Breast epithelium (tissue), 4 donors: ENCODE data around the gene TIAM1. TPM values are rescaled to one million over a fixed set of nuclear protein-coding genes. Genes with fewer than 3 reads are reported as not detected.
A peak's percentile ranks its signal among the peaks of the same experiment; 100 is the strongest.

Experiments used
- DNase-seq, 2 donors: peaks; one replicate each; pipeline ENCODE4 v3.0.0-alpha.2; 2019; ENCODE audit warnings: low spot score in 2 of 2
- H3K27ac ChIP-seq, 2 donors: fragments of 200-600 bp; sonication (generic) in 1 of 2; one replicate each; pipeline ENCODE4 v1.5.1; 2016 to 2019; ENCODE audit warnings: mild to moderate bottlenecking in 1 of 2
- H3K27me3 ChIP-seq, 2 donors: fragments of 200-600 bp; sonication (generic) in 1 of 2; one replicate each; pipeline versions ENCODE4 v1.5.1 to v1.6.0; 2017 to 2019; ENCODE audit warnings: control low read depth in 1 of 2, mild to moderate bottlenecking in 1 of 2
- H3K36me3 ChIP-seq: fragments of 200-600 bp; one replicate; pipeline ENCODE4 v1.5.1; 2019
- H3K4me1 ChIP-seq, 2 donors: fragments of 200-600 bp; sonication (generic); one replicate each; pipeline ENCODE4 v1.5.1; 2016 to 2019; ENCODE audit warnings: control low read depth in 1 of 2
- H3K4me3 ChIP-seq, 3 donors: fragments of 200-600 bp; sonication (generic); 1 replicate in 2 of 3; 2 replicates in 1 of 3; pipeline ENCODE4 v1.5.1; 2016 to 2019; ENCODE audit warnings: mild to moderate bottlenecking in 3 of 3, moderate library complexity in 2 of 3
- H3K9me3 ChIP-seq, 2 donors: fragments of 200-600 bp; sonication (generic) in 1 of 2; one replicate each; pipeline ENCODE4 v1.5.1; 2016 to 2019; ENCODE audit warnings: control low read depth in 1 of 2
- POLR2A ChIP-seq: fragments of 450-650 bp; IDR thresholded peaks from one replicate; pipeline ENCODE4 v1.6.1; 2016; ENCODE audit warnings: antibody characterized with exemption, mild to moderate bottlenecking, moderate library complexity
- POLR2AphosphoS5 ChIP-seq, 3 donors: sonication (generic); formaldehyde crosslinking; IDR thresholded peaks; one replicate each; pipeline ENCODE4 v1.6.1; 2017; ENCODE audit warnings: antibody characterized with exemption in 3 of 3
- intact Hi-C: fragments of 100-400 bp; cut with DNase I; formaldehyde crosslinking; loops from one replicate; pipeline ENCODE4 v1.15.1; 2023; ENCODE audit warnings: low total_unique reads
- total RNA-seq, 3 donors: library from RNA; depleted of rRNA; stranded (reverse); fragments of >200 nt; gene quantifications; one replicate each; pipeline ENCODE4 v1.1.0, GENCODE V29; 2016
- TF ChIP-seq, protein P1 (sequence below), 3 donors: fragments of 450-650 bp; IDR thresholded peaks; one replicate each; pipeline ENCODE4 v1.5.1; 2016 to 2017; ENCODE audit warnings: antibody characterized with exemption in 3 of 3, mild to moderate bottlenecking in 3 of 3, moderate library complexity in 3 of 3

TIAM1 gene
- total RNA-seq, 3 donors from 2014 or later, result 10.6 to 17.7 (median 11.8) TPM

DNA sequence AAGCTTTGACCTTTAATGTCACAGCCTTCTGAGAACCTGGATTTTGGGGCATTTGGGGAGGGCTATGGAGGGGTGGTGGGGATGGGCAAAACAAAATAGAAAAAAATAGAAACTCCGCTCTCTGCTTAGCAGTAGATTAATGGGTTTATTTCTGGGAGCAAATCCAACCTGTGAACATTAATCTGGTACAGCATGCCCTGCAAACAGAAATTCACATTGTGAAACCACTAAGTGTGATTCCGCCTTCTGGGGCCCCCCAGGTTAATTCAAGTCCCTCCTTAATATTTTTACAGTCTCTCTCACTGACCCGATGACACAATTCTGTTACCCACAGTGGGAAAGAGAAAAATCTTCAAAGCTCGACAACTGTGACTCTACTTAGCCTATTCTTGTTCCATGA, 76.4 kb downstream of the TIAM1 start:
- Histone ChIP-seq H3K27ac (no peak overlapping the region), H3K4me3 (no peak overlapping the region), H3K4me1 (no peaks in the 10 kb centered on the region), H3K27me3 (no peaks in the 10 kb centered on the region), H3K36me3 (no peaks in the 10 kb centered on the region), H3K9me3 (no peaks in the 10 kb centered on the region)
- DNase-seq, result no peak
- no peak for TF ChIP-seq POLR2A
- TF ChIP-seq, protein P1, sequence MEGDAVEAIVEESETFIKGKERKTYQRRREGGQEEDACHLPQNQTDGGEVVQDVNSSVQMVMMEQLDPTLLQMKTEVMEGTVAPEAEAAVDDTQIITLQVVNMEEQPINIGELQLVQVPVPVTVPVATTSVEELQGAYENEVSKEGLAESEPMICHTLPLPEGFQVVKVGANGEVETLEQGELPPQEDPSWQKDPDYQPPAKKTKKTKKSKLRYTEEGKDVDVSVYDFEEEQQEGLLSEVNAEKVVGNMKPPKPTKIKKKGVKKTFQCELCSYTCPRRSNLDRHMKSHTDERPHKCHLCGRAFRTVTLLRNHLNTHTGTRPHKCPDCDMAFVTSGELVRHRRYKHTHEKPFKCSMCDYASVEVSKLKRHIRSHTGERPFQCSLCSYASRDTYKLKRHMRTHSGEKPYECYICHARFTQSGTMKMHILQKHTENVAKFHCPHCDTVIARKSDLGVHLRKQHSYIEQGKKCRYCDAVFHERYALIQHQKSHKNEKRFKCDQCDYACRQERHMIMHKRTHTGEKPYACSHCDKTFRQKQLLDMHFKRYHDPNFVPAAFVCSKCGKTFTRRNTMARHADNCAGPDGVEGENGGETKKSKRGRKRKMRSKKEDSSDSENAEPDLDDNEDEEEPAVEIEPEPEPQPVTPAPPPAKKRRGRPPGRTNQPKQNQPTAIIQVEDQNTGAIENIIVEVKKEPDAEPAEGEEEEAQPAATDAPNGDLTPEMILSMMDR (IDR thresholded peaks at IDR 0.05), result no peak
- no peak for TF ChIP-seq POLR2AphosphoS5 (IDR thresholded peaks at IDR 0.05)
- intact Hi-C loops, result no loop called here

DNA sequence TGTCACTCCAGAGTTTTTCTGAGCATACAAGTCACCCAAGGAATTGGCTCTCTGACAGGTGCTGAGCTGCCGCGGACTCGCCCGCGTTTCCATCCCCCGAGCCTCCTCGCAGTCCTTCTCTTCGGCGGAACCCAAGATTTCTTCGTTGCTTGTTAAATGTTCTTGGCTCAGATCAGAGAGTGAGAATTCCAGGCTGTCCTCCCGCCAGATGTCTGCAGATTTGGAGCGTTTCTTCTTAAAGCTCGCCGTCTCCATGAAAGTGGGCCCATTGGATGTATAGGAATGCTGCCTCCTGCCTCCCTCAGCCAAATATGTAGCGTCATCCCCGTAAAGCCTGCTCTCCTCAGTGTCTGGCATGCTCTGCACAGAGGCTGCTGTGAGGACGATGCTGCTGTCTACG, 77.8 kb downstream of the TIAM1 start:
- Histone ChIP-seq H3K4me3 (peak overlapping the region in 1 of 3 donors; percentile 5), H3K27ac (no peak overlapping the region), H3K27me3 (no peaks in the 10 kb centered on the region), H3K36me3 (no peaks in the 10 kb centered on the region), H3K9me3 (no peaks in the 10 kb centered on the region), H3K4me1 (no peaks in the 10 kb centered on the region)
- intact Hi-C loops, result no loop called here
- no peak for DNase-seq
- TF ChIP-seq POLR2AphosphoS5 (IDR thresholded peaks at IDR 0.05), result no peak

DNA sequence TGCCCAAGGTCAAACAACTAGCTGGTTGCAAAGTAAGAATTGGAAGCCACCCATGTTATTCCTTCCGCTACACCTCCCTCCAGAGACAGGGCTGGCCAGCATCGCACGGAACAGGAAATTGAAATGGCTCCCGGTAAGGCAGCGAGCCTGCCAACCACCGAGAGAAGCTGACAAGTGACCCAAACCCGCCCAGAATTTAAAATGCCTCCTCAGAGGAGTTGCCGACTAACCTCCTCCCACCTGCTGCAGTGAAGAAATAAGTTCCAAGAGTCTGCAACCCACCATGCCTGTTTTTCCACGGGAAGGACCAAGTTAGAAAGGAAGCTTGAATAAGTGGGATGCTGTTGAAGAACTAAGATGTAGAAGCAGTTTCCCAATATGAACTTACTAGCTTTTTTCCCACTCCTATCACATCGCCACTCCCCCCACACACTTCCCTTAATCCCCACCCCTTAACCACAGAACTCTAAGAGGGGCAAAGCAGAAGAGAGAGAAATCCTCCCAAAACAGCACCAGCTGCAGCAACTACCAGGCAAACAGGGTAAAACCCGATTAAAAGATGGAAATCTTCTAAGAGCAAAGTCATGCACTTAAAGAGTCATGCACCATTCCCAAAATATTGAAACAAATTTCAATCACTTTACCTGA, 78.6 kb downstream of the TIAM1 start:
- Histone ChIP-seq H3K4me1 (no peaks in the 10 kb centered on the region), H3K36me3 (no peaks in the 10 kb centered on the region), H3K9me3 (no peaks in the 10 kb centered on the region), H3K27me3 (no peaks in the 10 kb centered on the region), H3K4me3 (peak overlapping the region in 1 of 3 donors; percentile 41), H3K27ac (no peak overlapping the region)
- no peak for DNase-seq
- intact Hi-C loops, result no loop called here
- TF ChIP-seq, protein P1 (IDR thresholded peaks at IDR 0.05), result no peak
- TF ChIP-seq POLR2AphosphoS5 (IDR thresholded peaks at IDR 0.05) (no peak), POLR2A (no peak)

DNA sequence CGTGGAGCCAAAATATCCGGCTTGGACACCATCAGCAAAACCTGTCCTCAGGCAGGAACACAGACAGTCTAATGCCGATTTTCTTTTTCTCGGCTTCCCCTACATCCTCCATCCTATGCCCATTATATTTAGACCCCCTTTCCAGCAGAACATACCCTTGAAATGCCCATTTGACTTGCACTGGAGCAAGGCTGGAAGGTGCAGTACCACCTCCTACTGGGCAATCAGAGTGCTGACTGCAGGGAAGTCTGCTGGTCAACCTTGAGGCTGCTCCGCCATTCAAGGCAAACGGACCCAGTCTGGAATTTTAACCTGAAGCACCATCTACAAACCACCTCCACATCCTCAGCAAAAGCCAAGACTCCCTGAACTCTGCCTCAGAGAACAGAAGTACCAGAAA, 79.5 kb downstream of the TIAM1 start:
- no peak overlapping the region for H3K27ac ChIP-seq
- intact Hi-C loops, result loop anchor here (5.0 kb wide), 1 partner anchor 1022 kb away; no protein-coding TSS in a partner anchor
- no peaks in the 10 kb centered on the region for H3K36me3 ChIP-seq
- H3K27me3 ChIP-seq, result no peaks in the 10 kb centered on the region
- no peaks in the 10 kb centered on the region for H3K4me1 ChIP-seq
- no peak overlapping the region for H3K4me3 ChIP-seq
- TF ChIP-seq POLR2AphosphoS5 (IDR thresholded peaks at IDR 0.05) (no peak), POLR2A (no peak)
- TF ChIP-seq, protein P1 (IDR thresholded peaks at IDR 0.05), result no peak
- DNase-seq, result no peak
- H3K9me3 ChIP-seq, result no peaks in the 10 kb centered on the region

DNA sequence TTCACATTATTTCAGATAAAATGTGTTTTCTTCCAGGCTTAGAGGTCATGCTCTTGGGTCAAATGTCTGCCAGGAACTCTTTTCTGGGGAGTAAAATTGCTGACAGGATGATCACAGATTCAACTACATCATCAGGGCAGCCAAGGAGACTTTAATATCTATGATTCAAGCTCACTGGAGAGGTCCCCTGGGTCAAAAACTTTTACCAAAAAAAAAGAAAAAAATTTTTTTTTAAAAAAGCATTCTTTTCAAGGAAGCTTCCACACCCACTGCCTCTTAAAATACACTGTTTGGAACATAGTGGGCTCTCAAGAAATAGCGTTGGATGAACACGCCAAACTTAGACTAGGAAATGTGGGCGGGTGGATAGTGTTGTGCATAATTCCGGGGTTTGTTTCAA, 81.3 kb downstream of the TIAM1 start:
- intact Hi-C loops, result loop anchor here (5.0 kb wide), 1 partner anchor 1020 kb away; no protein-coding TSS in a partner anchor

More for the DNA sequence above, 81.3 kb downstream of the TIAM1 start:
- H3K4me3 ChIP-seq, result no peak overlapping the region
- H3K27me3 ChIP-seq, result no peaks in the 10 kb centered on the region
- no peaks in the 10 kb centered on the region for H3K9me3 ChIP-seq
- H3K36me3 ChIP-seq, result no peaks in the 10 kb centered on the region
- H3K27ac ChIP-seq, result no peak overlapping the region
- TF ChIP-seq POLR2A (no peak), POLR2AphosphoS5 (IDR thresholded peaks at IDR 0.05) (no peak)
- TF ChIP-seq, protein P1 (IDR thresholded peaks at IDR 0.05), result no peak
- no peaks in the 10 kb centered on the region for H3K4me1 ChIP-seq
- no peak for DNase-seq
